ENCODE data around the gene RBM34.

- TF ChIP-seq CTCF (IDR thresholded peaks at IDR 0.05) (no peak), POLR2A (IDR thresholded peaks at IDR 0.05) (no peak)
These were observed 11.2 kb downstream of the RBM34 start for GRCh38 chr1:235149824-235150223.

All from testis (tissue), 2 donors.